ENCODE data around the gene CMBL. TPM values are rescaled to one million over a fixed set of nuclear protein-coding genes. Genes with fewer than 3 reads are reported as not detected.
"Not testable (repeated sequence)": the region's sequence is repeated elsewhere in the genome, so short reads cannot be mapped to it uniquely, and the experiment has no call there.

The CMBL gene
- total RNA-seq, 6 donors from 2014 or later: 8.0 to 19.1 (median 8.4) TPM

DNA sequence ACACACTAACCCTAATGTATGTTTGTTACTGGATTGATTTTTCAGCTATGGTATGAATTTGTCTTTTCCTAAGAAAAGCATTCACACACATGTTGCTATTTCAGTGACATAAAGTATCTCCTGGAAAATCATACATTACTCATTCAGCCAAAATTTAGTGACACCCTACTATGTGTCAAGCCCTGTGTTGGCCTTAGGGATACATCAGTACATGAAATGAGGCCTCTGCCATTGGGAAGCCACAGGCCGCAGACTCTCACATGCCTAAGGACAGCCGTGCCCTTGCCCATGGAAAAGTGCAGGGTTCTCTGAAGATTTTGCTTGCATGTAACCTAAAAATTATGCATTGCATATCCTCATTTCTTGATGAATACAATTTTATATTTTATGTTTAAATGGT is 40.6 kb upstream of the CMBL start:
- DNase-seq (no peak), ATAC-seq (ENCODE audit: low FRiP score in 2 of 2) (no peak)
- H3K4me1 ChIP-seq: peaks cover 9 to 11% (median 10%) of the 10 kb centered on the region in 4 donors
- no peaks in the 10 kb centered on the region for H3K27me3 ChIP-seq
- 93 to 94% methylated on average over 2 of the region's 2 CpGs for WGBS, 2 donors
- H3K27ac ChIP-seq: no peak overlapping the region
- no peak for TF ChIP-seq POLR2AphosphoS5 (IDR thresholded peaks at IDR 0.05)
- TF ChIP-seq, protein P1, sequence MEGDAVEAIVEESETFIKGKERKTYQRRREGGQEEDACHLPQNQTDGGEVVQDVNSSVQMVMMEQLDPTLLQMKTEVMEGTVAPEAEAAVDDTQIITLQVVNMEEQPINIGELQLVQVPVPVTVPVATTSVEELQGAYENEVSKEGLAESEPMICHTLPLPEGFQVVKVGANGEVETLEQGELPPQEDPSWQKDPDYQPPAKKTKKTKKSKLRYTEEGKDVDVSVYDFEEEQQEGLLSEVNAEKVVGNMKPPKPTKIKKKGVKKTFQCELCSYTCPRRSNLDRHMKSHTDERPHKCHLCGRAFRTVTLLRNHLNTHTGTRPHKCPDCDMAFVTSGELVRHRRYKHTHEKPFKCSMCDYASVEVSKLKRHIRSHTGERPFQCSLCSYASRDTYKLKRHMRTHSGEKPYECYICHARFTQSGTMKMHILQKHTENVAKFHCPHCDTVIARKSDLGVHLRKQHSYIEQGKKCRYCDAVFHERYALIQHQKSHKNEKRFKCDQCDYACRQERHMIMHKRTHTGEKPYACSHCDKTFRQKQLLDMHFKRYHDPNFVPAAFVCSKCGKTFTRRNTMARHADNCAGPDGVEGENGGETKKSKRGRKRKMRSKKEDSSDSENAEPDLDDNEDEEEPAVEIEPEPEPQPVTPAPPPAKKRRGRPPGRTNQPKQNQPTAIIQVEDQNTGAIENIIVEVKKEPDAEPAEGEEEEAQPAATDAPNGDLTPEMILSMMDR (IDR thresholded peaks at IDR 0.05): no peak
- TF ChIP-seq POLR2A (IDR thresholded peaks at IDR 0.05): no peak
- TF ChIP-seq EP300 (IDR thresholded peaks at IDR 0.05): no peak
- H3K9me3 ChIP-seq: no peaks in the 10 kb centered on the region
- H3K4me3 ChIP-seq: no peak overlapping the region
- no peaks in the 10 kb centered on the region for H3K36me3 ChIP-seq

DNA sequence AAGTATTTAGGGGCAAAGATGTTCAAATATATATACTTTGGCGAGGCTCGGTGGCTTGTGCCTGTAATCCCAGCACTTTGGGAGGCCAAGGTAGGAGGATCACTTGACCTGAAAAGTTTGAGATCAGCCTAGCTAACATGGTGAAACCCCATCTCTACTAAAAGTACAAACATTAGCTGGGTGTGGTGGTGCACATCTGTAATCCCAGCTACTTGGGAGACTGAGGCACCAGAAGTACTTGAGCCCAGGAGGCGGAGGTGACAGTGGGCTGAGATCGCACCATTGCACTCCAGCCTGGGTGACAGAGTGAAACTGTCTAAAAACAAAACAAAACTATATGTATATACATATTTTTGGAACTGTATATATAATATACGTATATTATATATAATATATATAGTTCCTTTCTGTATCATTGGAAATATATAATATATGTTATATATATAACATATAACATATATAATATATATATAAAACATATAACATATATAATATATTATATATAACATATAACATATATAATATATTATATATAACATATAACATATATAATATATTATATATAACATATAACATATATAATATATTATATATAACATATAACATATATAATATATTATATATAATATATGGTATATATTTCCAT is 36.9 kb upstream of the CMBL start:
- 97 to 99% methylated on average over 5 of the region's 5 CpGs for WGBS, 2 donors
- not testable (repeated sequence) for H3K36me3 ChIP-seq; H3K4me1 ChIP-seq; H3K9me3 ChIP-seq; H3K27ac ChIP-seq; H3K27me3 ChIP-seq; DNase-seq; ATAC-seq (ENCODE audit: low FRiP score in 2 of 2); H3K4me3 ChIP-seq

DNA sequence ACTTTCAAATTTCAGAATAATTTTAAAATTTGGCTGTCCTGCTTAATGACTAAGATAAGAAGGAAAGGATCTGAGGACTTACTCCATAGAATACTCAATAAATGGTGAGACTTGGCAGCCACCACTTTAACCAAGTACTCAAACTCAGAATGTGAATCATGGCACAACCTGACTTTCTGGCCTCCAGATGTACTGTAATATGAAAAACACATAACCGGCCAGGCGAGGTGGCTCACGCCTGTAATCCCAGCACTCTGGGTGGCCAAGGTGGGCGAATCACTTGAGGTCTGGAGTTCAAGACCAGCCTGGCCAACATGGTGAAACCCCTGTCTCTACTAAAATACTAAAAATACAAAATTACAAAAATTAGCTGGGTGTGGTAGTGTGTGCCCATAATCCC is 35.8 kb upstream of the CMBL start:
- WGBS, 2 donors: 90 to 95% methylated on average over 4 of the region's 4 CpGs
- Histone ChIP-seq H3K27me3 (no peaks in the 10 kb centered on the region), H3K36me3 (no peaks in the 10 kb centered on the region), H3K9me3 (no peaks in the 10 kb centered on the region), H3K4me1 (no peaks in the 10 kb centered on the region), H3K27ac (no peak overlapping the region), H3K4me3 (no peak overlapping the region)
- no peak for DNase-seq
- no peak for TF ChIP-seq POLR2AphosphoS5 (IDR thresholded peaks at IDR 0.05)
- TF ChIP-seq POLR2A (IDR thresholded peaks at IDR 0.05): no peak
- TF ChIP-seq EP300 (IDR thresholded peaks at IDR 0.05): no peak
- TF ChIP-seq, protein P1 (IDR thresholded peaks at IDR 0.05): no peak
- ATAC-seq (ENCODE audit: low FRiP score in 2 of 2): no peak

DNA sequence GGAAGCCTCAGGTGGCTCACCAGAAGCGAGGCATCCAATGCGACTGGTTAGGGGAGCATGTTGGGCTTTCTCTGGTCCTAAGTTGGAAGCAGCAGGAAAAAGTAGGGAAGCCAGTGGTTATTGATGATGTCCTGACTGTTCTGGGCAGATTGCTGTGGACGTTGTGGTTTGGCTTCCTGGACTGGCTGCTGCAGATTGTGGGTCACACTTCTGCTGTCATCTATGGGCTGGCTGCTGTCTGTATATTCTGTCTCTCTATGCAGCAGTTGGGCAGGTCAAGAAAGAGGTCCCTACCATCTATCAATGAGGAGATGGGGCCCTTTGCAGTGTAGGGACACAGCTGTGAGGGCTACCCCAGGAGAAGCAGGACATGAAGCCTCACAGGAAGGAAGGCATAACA is 32.3 kb upstream of the CMBL start:
- no peak for ATAC-seq (ENCODE audit: low FRiP score in 2 of 2)
- 70 to 84% methylated on average over 3 of the region's 3 CpGs for WGBS, 2 donors
- DNase-seq: no peak
- Histone ChIP-seq H3K4me3 (no peak overlapping the region), H3K4me1 (no peaks in the 10 kb centered on the region), H3K27me3 (no peaks in the 10 kb centered on the region), H3K36me3 (no peaks in the 10 kb centered on the region), H3K27ac (no peak overlapping the region), H3K9me3 (no peaks in the 10 kb centered on the region)
- TF ChIP-seq POLR2AphosphoS5 (IDR thresholded peaks at IDR 0.05) (no peak), EP300 (IDR thresholded peaks at IDR 0.05) (no peak), POLR2A (IDR thresholded peaks at IDR 0.05) (no peak)
- TF ChIP-seq, protein P1 (IDR thresholded peaks at IDR 0.05): no peak

DNA sequence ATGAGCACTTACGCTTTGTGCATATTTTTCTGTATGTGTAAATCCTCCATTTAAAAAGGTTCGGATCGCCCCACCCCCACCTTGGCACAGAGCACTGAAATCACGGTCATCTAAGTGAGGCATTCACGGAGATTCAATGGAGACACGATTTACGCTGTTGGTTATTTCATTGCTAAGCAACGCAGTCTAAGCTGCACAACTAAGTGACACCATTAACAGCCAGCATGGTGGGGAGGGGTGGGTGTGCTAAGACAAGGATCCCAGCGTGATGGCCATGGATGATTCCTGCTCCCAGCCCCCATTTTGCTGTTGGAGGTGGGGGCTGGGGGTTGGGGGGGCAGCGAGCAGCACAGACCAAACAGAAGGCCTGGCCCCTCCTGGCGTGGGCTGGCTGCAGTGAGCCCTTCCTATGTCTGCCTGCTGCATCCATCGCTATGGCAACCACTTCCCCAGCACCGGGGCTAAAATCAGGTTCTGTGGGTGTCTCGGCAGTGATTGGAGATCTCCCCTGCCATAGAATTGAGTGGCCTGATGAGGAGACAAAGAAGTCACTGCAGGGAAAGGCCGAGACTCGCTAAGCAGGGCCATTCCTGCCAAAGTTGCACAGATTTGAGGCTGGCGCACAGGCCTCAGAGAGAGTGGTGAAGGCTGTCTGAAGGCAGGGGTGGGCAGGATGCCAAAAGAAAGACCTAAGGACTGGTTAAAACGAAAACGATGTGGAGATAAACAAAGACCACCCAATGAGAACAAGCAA is 31.5 kb upstream of the CMBL start:
- Histone ChIP-seq H3K36me3 (no peaks in the 10 kb centered on the region), H3K9me3 (no peaks in the 10 kb centered on the region), H3K27me3 (no peaks in the 10 kb centered on the region), H3K4me3 (no peak overlapping the region), H3K27ac (no peak overlapping the region), H3K4me1 (peaks cover under 1 to 5% (median 3%) of the 10 kb centered on the region in 4 donors)
- DNase-seq: peak in 1 of 2 donors; percentile 19
- ATAC-seq (ENCODE audit: low FRiP score in 2 of 2): no peak
- no peak for TF ChIP-seq EP300 (IDR thresholded peaks at IDR 0.05)
- no peak for TF ChIP-seq POLR2A (IDR thresholded peaks at IDR 0.05)
- TF ChIP-seq, protein P1 (IDR thresholded peaks at IDR 0.05): no peak
- no peak for TF ChIP-seq POLR2AphosphoS5 (IDR thresholded peaks at IDR 0.05)
- WGBS, 2 donors: 66 to 75% methylated on average over 16 to 19 of the region's 19 CpGs
